Measurements from ENCODE around the gene MYL11.
"Not testable (repeated sequence)": the region's sequence is repeated elsewhere in the genome, so short reads cannot be mapped to it uniquely, and the experiment has no call there.

Gene MYL11, protein sequence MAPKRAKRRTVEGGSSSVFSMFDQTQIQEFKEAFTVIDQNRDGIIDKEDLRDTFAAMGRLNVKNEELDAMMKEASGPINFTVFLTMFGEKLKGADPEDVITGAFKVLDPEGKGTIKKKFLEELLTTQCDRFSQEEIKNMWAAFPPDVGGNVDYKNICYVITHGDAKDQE

DNA sequence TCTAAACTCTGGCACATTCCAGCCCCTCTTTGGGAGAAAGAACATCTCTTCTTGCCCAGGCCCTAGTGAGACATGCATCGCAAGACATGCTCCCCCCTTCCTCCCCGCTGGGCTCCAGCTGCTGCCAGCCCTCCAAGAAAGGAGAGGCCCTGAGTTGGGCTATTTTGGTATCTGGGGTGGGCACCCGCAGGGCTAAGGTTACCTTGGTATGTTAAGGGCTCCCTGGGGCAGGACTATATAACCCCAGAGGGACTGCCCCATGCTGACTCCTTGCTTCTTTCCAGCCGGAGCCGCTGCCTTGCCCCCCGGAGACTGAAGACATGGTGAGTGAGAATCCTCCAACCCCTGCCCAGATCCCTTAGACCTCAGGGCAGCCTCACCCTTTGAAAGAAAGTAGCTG lies at the start of gene MYL11:
MYL11 (plus strand) TSS at position 265 of the 400 bp plus-strand sequence; CDS start at position 321, 56 bp downstream.
- DNase-seq (ENCODE audit: extremely low spot score), result no peak
- ChIA-PET CTCF (interaction anchor here (0.7 kb wide), 1 partner anchor 318 kb away, joined by 3 read pairs; no protein-coding TSS in a partner anchor), POLR2A (no interaction called here)
- TF ChIP-seq ZNF384 (IDR thresholded peaks at IDR 0.05) (no peak), HDGF (IDR thresholded peaks at IDR 0.05; ENCODE audit: borderline replicate concordance) (no peak), TARDBP (IDR thresholded peaks at IDR 0.05) (no peak), BHLHE40 (IDR thresholded peaks at IDR 0.05; ENCODE audit: borderline replicate concordance) (no peak), LEF1 (IDR thresholded peaks at IDR 0.05; ENCODE audit: borderline replicate concordance) (no peak), SP1 (IDR thresholded peaks at IDR 0.05) (no peak), ARNT (IDR thresholded peaks at IDR 0.05) (no peak), FOXK2 (IDR thresholded peaks at IDR 0.05) (no peak), SUZ12 (IDR thresholded peaks at IDR 0.05) (no peak), L3MBTL2 (conservative IDR thresholded peaks at IDR 0.05) (no peak), CTBP1 (IDR thresholded peaks at IDR 0.05; ENCODE audit: borderline replicate concordance) (no peak), FOXM1 (IDR thresholded peaks at IDR 0.05; ENCODE audit: borderline replicate concordance) (no peak), ELF4 (IDR thresholded peaks at IDR 0.05) (no peak), FOXA1 (IDR thresholded peaks at IDR 0.05) (no peak)
- TF ChIP-seq, protein P1, sequence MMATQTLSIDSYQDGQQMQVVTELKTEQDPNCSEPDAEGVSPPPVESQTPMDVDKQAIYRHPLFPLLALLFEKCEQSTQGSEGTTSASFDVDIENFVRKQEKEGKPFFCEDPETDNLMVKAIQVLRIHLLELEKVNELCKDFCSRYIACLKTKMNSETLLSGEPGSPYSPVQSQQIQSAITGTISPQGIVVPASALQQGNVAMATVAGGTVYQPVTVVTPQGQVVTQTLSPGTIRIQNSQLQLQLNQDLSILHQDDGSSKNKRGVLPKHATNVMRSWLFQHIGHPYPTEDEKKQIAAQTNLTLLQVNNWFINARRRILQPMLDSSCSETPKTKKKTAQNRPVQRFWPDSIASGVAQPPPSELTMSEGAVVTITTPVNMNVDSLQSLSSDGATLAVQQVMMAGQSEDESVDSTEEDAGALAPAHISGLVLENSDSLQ (IDR thresholded peaks at IDR 0.05), result no peak

DNA sequence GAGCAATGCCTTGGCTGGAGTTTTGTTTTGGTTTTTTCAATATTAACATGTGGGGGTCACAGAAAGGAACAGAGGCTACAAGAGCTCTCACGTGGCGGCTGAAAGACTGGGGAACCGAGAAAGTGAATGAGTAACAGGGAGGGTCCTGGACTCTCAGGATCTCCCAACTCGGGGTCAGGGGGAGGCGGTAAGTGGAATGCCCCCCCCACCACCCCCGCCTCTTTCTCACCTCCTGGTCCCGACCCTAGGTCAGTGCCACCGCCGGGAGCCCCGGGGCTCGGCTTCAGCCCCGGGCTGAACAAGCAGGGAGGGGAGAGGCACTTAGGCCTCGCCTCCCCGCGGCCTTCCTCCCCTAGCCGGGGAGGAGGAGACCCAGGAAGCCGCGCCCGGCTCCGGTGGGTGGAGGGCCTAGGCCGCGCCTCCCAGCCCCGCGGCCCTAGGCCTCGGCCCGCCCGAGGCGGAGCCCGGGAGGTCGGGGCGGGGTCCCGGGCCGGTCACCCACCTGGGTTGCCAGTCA lies 40.1 kb upstream of the MYL11 start:
- CTCF ChIA-PET, result not testable (repeated sequence)
- POLR2A ChIA-PET, result interaction anchor here (1.0 to 1.5 kb wide), 5 partner anchors 25 to 242 kb away, joined by 3 to 6 read pairs (median 3); partner anchors contain the start of gene ZNF764
- peak; percentile 68 for DNase-seq (ENCODE audit: extremely low spot score)

DNA sequence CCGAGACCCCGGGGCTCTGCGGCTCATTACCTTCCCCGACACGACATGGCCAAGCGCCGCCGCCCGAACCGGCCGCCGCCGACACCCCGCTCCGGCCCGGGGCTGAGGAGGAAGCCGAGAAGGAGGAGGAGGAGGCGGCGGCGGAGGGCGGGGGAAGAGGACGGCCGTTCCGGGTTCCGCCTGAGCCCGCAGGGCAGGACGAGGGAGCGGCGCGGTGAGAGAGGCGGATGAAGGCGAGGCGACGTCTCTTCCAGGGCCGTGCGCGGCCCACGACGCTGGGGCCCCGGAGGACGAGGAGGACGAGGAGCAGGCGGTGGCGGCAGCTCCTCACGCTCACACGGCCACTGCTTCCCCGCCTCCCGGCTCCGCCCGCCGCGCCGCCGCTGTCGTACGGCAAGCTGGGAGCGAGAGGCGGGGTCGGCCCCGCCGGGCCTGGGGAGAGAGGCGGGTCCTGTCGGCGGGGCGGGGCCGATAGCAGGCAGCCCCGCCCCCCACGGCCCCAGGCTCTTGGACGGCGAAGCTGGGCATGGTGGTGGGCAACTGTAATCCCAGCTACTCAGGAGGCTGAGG lies 39.5 kb upstream of the MYL11 start:
- CTCF ChIA-PET, result not testable (repeated sequence)
- POLR2A ChIA-PET, result interaction anchor here (0.6 to 1.5 kb wide), 13 partner anchors 10 to 324 kb away, joined by 3 to 10 read pairs (median 3); partner anchors contain the start of genes CD2BP2, DCTPP1 and ZNF764
- DNase-seq (ENCODE audit: extremely low spot score), result peak; percentile 74

DNA sequence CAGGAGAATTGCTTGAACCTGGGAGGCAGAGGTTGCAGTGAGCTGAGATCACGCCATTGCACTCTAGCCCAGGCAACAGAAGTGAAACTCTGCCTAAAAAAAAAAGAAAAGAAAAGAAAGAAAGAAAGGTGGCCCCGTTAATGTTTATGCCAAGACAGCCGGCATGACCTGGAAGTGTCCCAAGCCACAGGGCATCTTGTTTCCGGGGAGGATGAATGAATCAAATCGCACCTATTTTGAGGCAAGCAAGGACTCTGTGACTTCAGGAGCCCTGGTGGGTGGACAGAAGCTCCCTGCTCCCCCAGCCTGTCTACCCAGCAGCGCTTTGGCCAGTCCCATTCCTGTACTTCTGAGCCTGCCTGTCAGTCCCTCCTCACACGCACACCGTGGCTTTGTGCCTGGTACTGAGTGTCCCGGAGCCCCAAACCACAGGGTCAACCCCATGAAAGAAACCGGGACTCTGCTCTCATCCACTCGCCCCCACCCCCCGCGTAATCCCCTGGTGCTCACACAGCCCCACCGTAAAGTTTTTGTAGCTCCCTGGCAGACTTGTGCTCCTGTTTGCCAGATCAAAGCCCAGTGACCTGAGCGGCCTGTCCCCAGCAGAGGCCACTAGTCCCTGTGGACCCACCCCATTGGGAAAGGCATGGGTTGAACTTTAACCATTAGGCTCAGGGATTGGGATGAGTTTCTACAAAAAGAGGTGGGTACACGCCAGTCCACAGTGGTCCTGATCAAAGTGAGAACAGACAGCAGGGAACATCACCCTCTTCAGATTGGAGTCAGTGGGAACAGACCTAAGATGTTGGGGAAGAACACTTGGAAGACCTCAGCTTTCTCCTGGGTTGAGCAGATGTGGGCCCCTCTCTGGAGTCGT lies 38.8 kb upstream of the MYL11 start:
- TF ChIP-seq ELF4 (IDR thresholded peaks at IDR 0.05) (no peak), ZNF384 (IDR thresholded peaks at IDR 0.05) (no peak), CTBP1 (IDR thresholded peaks at IDR 0.05; ENCODE audit: borderline replicate concordance) (no peak), ARNT (IDR thresholded peaks at IDR 0.05) (no peak), BHLHE40 (IDR thresholded peaks at IDR 0.05; ENCODE audit: borderline replicate concordance) (no peak), FOXA1 (IDR thresholded peaks at IDR 0.05) (no peak), FOXK2 (IDR thresholded peaks at IDR 0.05) (no peak), HDGF (IDR thresholded peaks at IDR 0.05; ENCODE audit: borderline replicate concordance) (no peak), L3MBTL2 (conservative IDR thresholded peaks at IDR 0.05) (no peak), FOXM1 (IDR thresholded peaks at IDR 0.05; ENCODE audit: borderline replicate concordance) (no peak), SUZ12 (IDR thresholded peaks at IDR 0.05) (no peak), LEF1 (IDR thresholded peaks at IDR 0.05; ENCODE audit: borderline replicate concordance) (no peak), SP1 (IDR thresholded peaks at IDR 0.05) (no peak)
- TF ChIP-seq, protein P1 (IDR thresholded peaks at IDR 0.05), result no peak
- ChIA-PET CTCF (no interaction called here), POLR2A (interaction anchor here (0.6 to 1.5 kb wide), 12 partner anchors 9 to 323 kb away, joined by 3 to 10 read pairs (median 4); partner anchors contain the start of genes CD2BP2, DCTPP1 and ZNF764)
- no peak for DNase-seq (ENCODE audit: extremely low spot score)

DNA sequence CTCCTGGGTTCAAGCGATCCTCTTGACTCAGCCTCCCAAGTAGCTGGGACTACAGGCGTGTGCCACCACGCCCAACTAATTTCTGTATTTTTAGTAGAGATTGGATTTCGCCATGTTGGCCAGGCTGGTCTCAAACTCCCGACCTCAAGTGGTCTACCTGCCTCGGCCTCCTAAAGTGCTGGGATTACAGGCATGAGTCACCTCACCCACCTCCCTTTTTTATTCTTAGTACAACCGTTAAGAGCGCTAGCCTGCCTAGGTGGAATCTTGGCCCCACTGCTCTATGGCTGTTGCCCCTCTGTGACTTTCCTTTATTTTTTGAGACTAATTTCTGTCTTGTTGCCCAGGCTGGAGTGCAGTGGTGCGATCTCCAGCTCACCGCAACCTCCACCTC lies 36.6 kb upstream of the MYL11 start:
- POLR2A ChIA-PET, CTCF ChIA-PET: not testable (repeated sequence)

DNA sequence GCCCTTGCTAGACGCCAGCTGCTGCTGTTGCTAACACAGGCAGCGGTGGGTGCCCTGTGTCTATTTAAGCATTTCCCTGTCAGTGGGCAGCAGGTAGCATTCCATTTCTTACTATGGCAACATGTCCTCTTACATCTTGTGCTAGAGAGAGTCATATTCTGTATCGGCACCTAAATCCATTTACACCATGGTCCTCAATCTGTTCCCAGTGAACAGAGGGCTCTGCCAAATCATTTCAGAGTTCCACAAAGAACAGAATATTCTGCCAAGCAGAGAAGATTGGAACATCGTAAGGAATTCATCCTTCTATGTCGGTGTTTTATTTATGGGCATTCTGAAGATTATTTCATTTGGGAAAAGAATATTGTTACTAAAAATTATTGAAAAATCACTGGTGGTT lies 35.9 kb upstream of the MYL11 start:
- POLR2A ChIA-PET; DNase-seq (ENCODE audit: extremely low spot score); CTCF ChIA-PET: not testable (repeated sequence)

More for the DNA sequence above, 36.6 kb upstream of the MYL11 start:
- not testable (repeated sequence) for DNase-seq (ENCODE audit: extremely low spot score)

DNA sequence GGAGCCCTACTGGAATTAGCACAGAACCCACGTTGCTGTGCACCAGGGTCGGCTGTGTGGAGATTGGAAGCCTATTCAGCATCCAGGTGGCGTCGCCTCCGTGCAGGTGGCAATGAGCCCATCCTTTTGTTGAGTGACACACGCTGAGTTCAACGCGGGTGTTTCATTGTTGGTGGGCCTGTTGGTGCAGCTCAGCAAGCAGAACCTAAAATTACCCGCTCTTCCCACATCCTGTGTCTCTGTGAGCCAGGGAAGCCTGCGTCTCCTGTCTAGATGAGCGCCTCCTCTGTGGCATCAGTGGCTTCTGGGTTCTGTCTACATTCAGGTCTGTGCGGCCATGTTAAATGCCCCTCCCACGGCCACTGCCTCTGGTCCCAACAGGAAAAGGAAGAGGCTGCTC lies 34.0 kb upstream of the MYL11 start:
- CTCF ChIA-PET, result interaction anchor here (0.6 kb wide), 1 partner anchor 260 kb away, joined by 4 read pairs; no protein-coding TSS in a partner anchor
- no peak for TF ChIP-seq FOXM1 (IDR thresholded peaks at IDR 0.05; ENCODE audit: borderline replicate concordance)
- TF ChIP-seq FOXA1 (IDR thresholded peaks at IDR 0.05), result no peak
- no peak for TF ChIP-seq NFRKB (IDR thresholded peaks at IDR 0.05)
- TF ChIP-seq L3MBTL2 (conservative IDR thresholded peaks at IDR 0.05), result no peak
- TF ChIP-seq ARNT (IDR thresholded peaks at IDR 0.05), result no peak
- no peak for TF ChIP-seq ZNF384 (IDR thresholded peaks at IDR 0.05)
- no peak for TF ChIP-seq ELF4 (IDR thresholded peaks at IDR 0.05)
- no peak for DNase-seq (ENCODE audit: extremely low spot score)
- POLR2A ChIA-PET, result no interaction called here

DNA sequence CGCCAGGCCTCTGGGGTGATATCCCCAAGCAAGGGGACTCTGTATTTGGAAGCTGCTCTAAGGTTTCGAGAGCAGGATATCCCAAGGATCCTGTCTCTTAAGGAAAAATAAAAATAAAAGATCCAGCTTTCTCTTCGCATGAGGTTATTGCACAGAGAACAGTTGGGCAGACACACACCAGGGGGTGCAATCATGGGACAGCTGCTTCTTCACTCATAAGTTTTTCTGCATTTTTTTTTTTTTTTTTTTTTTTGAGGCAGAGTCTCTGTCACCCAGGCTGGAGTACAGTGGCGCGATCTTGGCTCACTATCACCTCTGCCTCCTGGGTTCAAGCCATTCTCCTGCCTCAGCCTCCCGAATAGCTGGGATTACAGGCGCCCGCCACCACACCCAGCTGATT lies 32.6 kb upstream of the MYL11 start:
- DNase-seq (ENCODE audit: extremely low spot score), result not testable (repeated sequence)

More for the DNA sequence above, 32.6 kb upstream of the MYL11 start:
- POLR2A ChIA-PET, result interaction anchor here (1.2 to 1.4 kb wide), 2 partner anchors 13 to 185 kb away, joined by 4 to 6 read pairs; partner anchors contain the start of gene CD2BP2
- CTCF ChIA-PET, result not testable (repeated sequence)

Data from HEK293T (cell line).